ENCODE results near the gene AK3.
"Not testable (repeated sequence)": the region's sequence is repeated elsewhere in the genome, so short reads cannot be mapped to it uniquely, and the experiment has no call there.

DNA sequence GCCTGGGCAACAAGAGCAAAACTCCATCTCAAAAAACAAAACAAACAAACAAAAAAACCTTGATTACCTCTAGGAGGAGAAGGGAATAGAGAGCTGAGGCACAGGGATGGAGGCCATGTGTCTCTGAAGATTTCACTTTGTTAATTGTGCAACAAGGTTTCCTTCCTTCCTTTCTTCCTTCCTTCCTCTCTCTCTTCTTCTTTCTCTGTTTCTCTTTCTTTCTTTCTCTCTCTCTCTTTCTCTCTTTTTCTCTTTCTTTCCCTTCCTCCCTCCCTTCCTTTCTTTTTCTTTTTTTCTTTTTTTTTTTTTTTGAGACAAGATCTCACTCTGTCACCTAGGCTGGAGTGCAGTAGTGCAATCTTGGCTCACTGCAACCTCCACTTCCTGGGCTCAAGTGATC, 13.5 kb upstream of the AK3 start:
- not testable (repeated sequence) for TF ChIP-seq EZH2 (IDR thresholded peaks at IDR 0.05; ENCODE audit: insufficient read depth, low read length)
- TF ChIP-seq, protein P1, sequence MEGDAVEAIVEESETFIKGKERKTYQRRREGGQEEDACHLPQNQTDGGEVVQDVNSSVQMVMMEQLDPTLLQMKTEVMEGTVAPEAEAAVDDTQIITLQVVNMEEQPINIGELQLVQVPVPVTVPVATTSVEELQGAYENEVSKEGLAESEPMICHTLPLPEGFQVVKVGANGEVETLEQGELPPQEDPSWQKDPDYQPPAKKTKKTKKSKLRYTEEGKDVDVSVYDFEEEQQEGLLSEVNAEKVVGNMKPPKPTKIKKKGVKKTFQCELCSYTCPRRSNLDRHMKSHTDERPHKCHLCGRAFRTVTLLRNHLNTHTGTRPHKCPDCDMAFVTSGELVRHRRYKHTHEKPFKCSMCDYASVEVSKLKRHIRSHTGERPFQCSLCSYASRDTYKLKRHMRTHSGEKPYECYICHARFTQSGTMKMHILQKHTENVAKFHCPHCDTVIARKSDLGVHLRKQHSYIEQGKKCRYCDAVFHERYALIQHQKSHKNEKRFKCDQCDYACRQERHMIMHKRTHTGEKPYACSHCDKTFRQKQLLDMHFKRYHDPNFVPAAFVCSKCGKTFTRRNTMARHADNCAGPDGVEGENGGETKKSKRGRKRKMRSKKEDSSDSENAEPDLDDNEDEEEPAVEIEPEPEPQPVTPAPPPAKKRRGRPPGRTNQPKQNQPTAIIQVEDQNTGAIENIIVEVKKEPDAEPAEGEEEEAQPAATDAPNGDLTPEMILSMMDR (IDR thresholded peaks at IDR 0.05; ENCODE audit: insufficient read depth, low read depth, low read length): not testable (repeated sequence)

All from astrocyte (in vitro differentiated cells and primary cell).